Activated CD8-positive, alpha-beta memory T cell treated with anti-CD3 and anti-CD28 coated beads, Interleukin-2, amount 50 U/mL, for 24 hours (primary cell): ENCODE data around the gene GALNT17.
"Not testable (repeated sequence)": the region's sequence is repeated elsewhere in the genome, so short reads cannot be mapped to it uniquely, and the experiment has no call there.

ENCODE experiments used
- DNase-seq: peaks from one replicate; pipeline ENCODE4 v3.0.0-alpha.2; 2020; ENCODE audit errors: extremely low read depth

GALNT17 gene

GRCh38 chr7:71165708-71166107 lies 33.8 kb downstream of the GALNT17 start:
- DNase-seq, result no peak

GRCh38 chr7:71171476-71171875 lies 39.5 kb downstream of the GALNT17 start:
- no peak for DNase-seq

GRCh38 chr7:71173955-71174354 lies 42.0 kb downstream of the GALNT17 start:
- no peak for DNase-seq

GRCh38 chr7:71182438-71182935 lies 50.5 kb downstream of the GALNT17 start:
- DNase-seq, result no peak

GRCh38 chr7:71184136-71184535 lies 52.2 kb downstream of the GALNT17 start:
- DNase-seq, result no peak

GRCh38 chr7:71184609-71185008 lies 52.7 kb downstream of the GALNT17 start:
- no peak for DNase-seq

GRCh38 chr7:71186535-71187057 lies 54.7 kb downstream of the GALNT17 start:
- DNase-seq, result no peak

- DNase-seq, result no peak
Measured at GRCh38 chr7:71191771-71192170, 59.8 kb downstream of the GALNT17 start.

GRCh38 chr7:71193099-71193810 lies 61.3 kb downstream of the GALNT17 start:
- DNase-seq, result no peak

GRCh38 chr7:71198391-71198790 lies 66.4 kb downstream of the GALNT17 start:
- DNase-seq, result no peak

GRCh38 chr7:71198887-71199286 lies 66.9 kb downstream of the GALNT17 start:
- DNase-seq, result no peak

GRCh38 chr7:71206184-71206583 lies 74.2 kb downstream of the GALNT17 start:
- no peak for DNase-seq

GRCh38 chr7:71208881-71209280 lies 76.9 kb downstream of the GALNT17 start:
- DNase-seq, result no peak

GRCh38 chr7:71209484-71209883 lies 77.5 kb downstream of the GALNT17 start:
- not testable (repeated sequence) for DNase-seq

- DNase-seq, result no peak
Measured at GRCh38 chr7:71210220-71210619, 78.3 kb downstream of the GALNT17 start.

GRCh38 chr7:71212433-71212832 lies 80.5 kb downstream of the GALNT17 start:
- not testable (repeated sequence) for DNase-seq

GRCh38 chr7:71216211-71216610 lies 84.3 kb downstream of the GALNT17 start:
- no peak for DNase-seq

- no peak for DNase-seq
Measured at GRCh38 chr7:71220210-71220695, 88.3 kb downstream of the GALNT17 start.

- no peak for DNase-seq
Measured at GRCh38 chr7:71221049-71221448, 89.1 kb downstream of the GALNT17 start.

GRCh38 chr7:71221549-71221948 lies 89.6 kb downstream of the GALNT17 start:
- DNase-seq, result no peak

GRCh38 chr7:71227126-71227525 lies 95.2 kb downstream of the GALNT17 start:
- no peak for DNase-seq

- no peak for DNase-seq
Measured at GRCh38 chr7:71229148-71229547, 97.2 kb downstream of the GALNT17 start.

GRCh38 chr7:71229699-71230098 lies 97.8 kb downstream of the GALNT17 start:
- DNase-seq, result no peak
